Neuronal stem cell (in vitro differentiated cells): ENCODE measurements around the gene RAD23B.

Experiments
- DNase-seq: peaks from one replicate; pipeline ENCODE4 v3.0.0-alpha.2; 2013; ENCODE audit warnings: low spot score
- H2AFZ ChIP-seq: one replicate; pipeline ENCODE4 v1.6.1; 2013; ENCODE audit warnings: mild to moderate bottlenecking, low read length, inconsistent platforms
- H2AK5ac ChIP-seq: 2 replicates; pipeline ENCODE4 v1.6.1; 2013; ENCODE audit warnings: low read depth, mild to moderate bottlenecking, inconsistent platforms, low read length, moderate library complexity, mixed read lengths
- H2BK120ac ChIP-seq: 2 replicates; pipeline ENCODE4 v1.6.1; 2013; ENCODE audit warnings: low read depth, mild to moderate bottlenecking, inconsistent platforms, low read length, moderate library complexity, mixed read lengths
- H2BK12ac ChIP-seq: one replicate; pipeline ENCODE4 v1.6.1; 2013; ENCODE audit warnings: low read length, inconsistent platforms
- H2BK15ac ChIP-seq: 2 replicates; pipeline ENCODE4 v1.6.1; 2013; ENCODE audit warnings: mild to moderate bottlenecking, low read length, inconsistent platforms, mixed read lengths
- H2BK5ac ChIP-seq: one replicate; pipeline ENCODE4 v1.6.1; 2013; ENCODE audit warnings: inconsistent platforms, mild to moderate bottlenecking, low read length, moderate library complexity
- H3K14ac ChIP-seq: one replicate; pipeline ENCODE4 v1.6.1; 2013; ENCODE audit warnings: low read length, inconsistent platforms
- H3K18ac ChIP-seq: 2 replicates; pipeline ENCODE4 v1.6.1; 2013; ENCODE audit warnings: low read length, inconsistent platforms
- H3K23ac ChIP-seq: 2 replicates; pipeline ENCODE4 v1.6.1; 2013; ENCODE audit warnings: low read depth, mild to moderate bottlenecking, mixed read lengths, low read length, inconsistent platforms; ENCODE audit not compliant: poor library complexity
- H3K27ac ChIP-seq: replicated peaks from 3 replicates; pipeline ENCODE4 v1.5.1; 2013; ENCODE audit warnings: low read length, inconsistent platforms
- H3K27me3 ChIP-seq, 3 experiments: 2 replicates each; pipeline ENCODE4 v1.6.1; 2013; ENCODE audit warnings: low read length in 3 of 3, mild to moderate bottlenecking in 2 of 3, inconsistent platforms in 1 of 3, low read depth in 1 of 3, mixed read lengths in 1 of 3, moderate library complexity in 1 of 3; ENCODE audit not compliant: control insufficient read depth in 3 of 3, insufficient read depth in 3 of 3
- H3K36me3 ChIP-seq, 2 donors: replicated peaks in 1 of 2; 2 replicates each; pipeline ENCODE4 v1.6.1; 2013; ENCODE audit warnings: low read length in 2 of 2; ENCODE audit not compliant: control insufficient read depth in 2 of 2, insufficient read depth in 2 of 2
- H3K4ac ChIP-seq: 2 replicates; pipeline ENCODE4 v1.6.1; 2013; ENCODE audit warnings: inconsistent platforms, mild to moderate bottlenecking, low read length, moderate library complexity
- H3K4me1 ChIP-seq, 2 donors: 1 replicate in 1 of 2; 2 replicates in 1 of 2; pipeline ENCODE4 v1.6.1; 2013; ENCODE audit warnings: low read length in 2 of 2, low read depth in 1 of 2; ENCODE audit not compliant: control insufficient read depth in 2 of 2, insufficient read depth in 1 of 2
- H3K4me2 ChIP-seq: one replicate; pipeline ENCODE4 v1.6.1; 2013; ENCODE audit warnings: mild to moderate bottlenecking, low read length, inconsistent platforms; ENCODE audit not compliant: insufficient read depth, poor library complexity, severe bottlenecking
- H3K4me3 ChIP-seq, 2 donors: 2 replicates each; pipeline ENCODE4 v1.5.1; 2013; ENCODE audit warnings: low read length in 2 of 2, mild to moderate bottlenecking in 2 of 2, inconsistent platforms in 1 of 2, moderate library complexity in 1 of 2
- H3K79me1 ChIP-seq: one replicate; pipeline ENCODE4 v1.6.1; 2013; ENCODE audit warnings: low read depth, mild to moderate bottlenecking, inconsistent platforms, low read length, moderate library complexity
- H3K9ac ChIP-seq: one replicate; pipeline ENCODE4 v1.6.1; 2013; ENCODE audit warnings: mild to moderate bottlenecking, low read depth, low read length, inconsistent platforms; ENCODE audit not compliant: poor library complexity
- H3K9me3 ChIP-seq, 2 donors: replicated peaks in 1 of 2; 2 replicates each; pipeline versions ENCODE3 to v1.6.1; 2013; ENCODE audit warnings: low read length in 2 of 2, mild to moderate bottlenecking in 2 of 2, inconsistent platforms in 1 of 2, low read depth in 1 of 2, mixed read lengths in 1 of 2, moderate library complexity in 1 of 2; ENCODE audit not compliant: control insufficient read depth in 2 of 2, insufficient read depth in 1 of 2
- H4K8ac ChIP-seq: one replicate; pipeline ENCODE4 v1.6.1; 2013; ENCODE audit warnings: low read depth, mild to moderate bottlenecking, inconsistent platforms, low read length, moderate library complexity
- H4K91ac ChIP-seq: one replicate; pipeline ENCODE4 v1.6.1; 2013; ENCODE audit warnings: low read length, low read depth, mild to moderate bottlenecking, inconsistent platforms; ENCODE audit not compliant: poor library complexity
- WGBS, 2 donors: extraction: QIAGEN DNeasy Blood & Tissue Kit; methylation state at CpG; one replicate each; pipeline ENCODE4 v1.1.7; 2013; ENCODE audit warnings: missing lambda C conversion rate in 2 of 2, mixed read lengths in 1 of 2; ENCODE audit not compliant: insufficient read length in 2 of 2, insufficient replicate concordance in 1 of 2; ENCODE audit errors: extremely low coverage in 2 of 2; 5-methylcytosine and 5-hydroxymethylcytosine counted together

The RAD23B gene

GRCh38 chr9:107285286-107285685 lies 2.2 kb downstream of the RAD23B start:
- Histone ChIP-seq H3K4me1 (peaks cover 6 to 12% of the 10 kb centered on the region in 2 donors), H3K36me3 (peaks cover 0 to 4% of the 10 kb centered on the region in 2 donors), H2AK5ac (no peak overlapping the region), H4K8ac (no peak overlapping the region), H3K18ac (no peak overlapping the region), H3K9me3 (no peaks in the 10 kb centered on the region), H3K4me3 (peak overlapping the region in 1 of 2 donors; percentile 97), H2AFZ (no peak overlapping the region), H3K27me3 (no peaks in the 10 kb centered on the region), H4K91ac (no peak overlapping the region), H2BK5ac (no peak overlapping the region), H3K27ac (no peak overlapping the region), H2BK15ac (no peak overlapping the region), H3K4me2 (no peak overlapping the region), H3K14ac (no peak overlapping the region), H3K23ac (no peak overlapping the region), H2BK120ac (no peak overlapping the region), H3K79me1 (no peaks in the 10 kb centered on the region), H3K4ac (no peak overlapping the region), H3K9ac (no peak overlapping the region), H2BK12ac (no peak overlapping the region)
- no CpG with 5 or more reads among the region's 6 CpGs for WGBS, 2 donors
- DNase-seq = no peak

GRCh38 chr9:107286057-107286456 lies 3.0 kb downstream of the RAD23B start:
- H4K91ac ChIP-seq = no peak overlapping the region
- no peaks in the 10 kb centered on the region for H3K9me3 ChIP-seq
- H3K36me3 ChIP-seq = peaks cover 0 to 8% of the 10 kb centered on the region in 2 donors
- DNase-seq = no peak
- no peak overlapping the region for H3K9ac ChIP-seq
- no peak overlapping the region for H3K27ac ChIP-seq
- WGBS, 2 donors = no CpG with 5 or more reads among the region's 2 CpGs
- no peak overlapping the region for H3K4me2 ChIP-seq
- peak overlapping the region in 1 of 2 donors; percentile 16 for H3K4me3 ChIP-seq
- H2BK5ac ChIP-seq = no peak overlapping the region
- no peak overlapping the region for H2BK12ac ChIP-seq
- no peak overlapping the region for H2AFZ ChIP-seq
- H2BK15ac ChIP-seq = no peak overlapping the region
- H4K8ac ChIP-seq = no peak overlapping the region
- H3K23ac ChIP-seq = no peak overlapping the region
- H3K4me1 ChIP-seq = peaks cover 6 to 12% of the 10 kb centered on the region in 2 donors
- no peak overlapping the region for H3K18ac ChIP-seq
- no peak overlapping the region for H3K14ac ChIP-seq
- H3K79me1 ChIP-seq = no peaks in the 10 kb centered on the region
- no peak overlapping the region for H2AK5ac ChIP-seq
- no peaks in the 10 kb centered on the region for H3K27me3 ChIP-seq
- H2BK120ac ChIP-seq = no peak overlapping the region
- H3K4ac ChIP-seq = no peak overlapping the region

DNA sequence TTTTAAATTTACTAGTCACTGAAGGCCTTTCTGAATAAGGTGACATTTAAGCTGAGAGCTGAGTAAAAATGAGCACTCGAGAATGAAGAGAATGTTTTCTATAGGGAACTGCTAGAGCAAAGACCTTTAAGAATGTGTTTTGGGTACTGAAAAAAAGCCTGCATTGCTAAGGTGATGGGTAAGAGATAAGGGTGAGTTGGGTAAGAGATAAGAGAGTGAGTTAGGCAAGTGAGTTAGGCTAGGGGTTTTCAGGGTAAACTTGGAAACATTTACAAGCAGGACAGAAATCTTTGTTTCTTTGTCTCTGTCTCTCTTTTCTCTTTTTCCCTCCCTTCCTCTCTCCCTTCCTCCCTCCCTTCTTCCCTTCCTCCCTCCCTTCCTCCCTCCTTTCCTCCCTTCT lies 5.6 kb downstream of the RAD23B start:
- Histone ChIP-seq H2AFZ (no peak overlapping the region), H3K14ac (no peak overlapping the region), H2AK5ac (no peak overlapping the region), H3K18ac (no peak overlapping the region), H3K9me3 (peaks cover 0 to 6% of the 10 kb centered on the region in 2 donors), H3K4me1 (peaks cover 4 to 9% of the 10 kb centered on the region in 2 donors), H3K9ac (no peak overlapping the region), H2BK15ac (no peak overlapping the region), H3K36me3 (peaks cover 0 to 28% of the 10 kb centered on the region in 2 donors), H2BK5ac (no peak overlapping the region), H2BK12ac (no peak overlapping the region), H3K4ac (no peak overlapping the region), H2BK120ac (no peak overlapping the region), H3K23ac (no peak overlapping the region), H3K4me2 (no peak overlapping the region), H3K27me3 (no peaks in the 10 kb centered on the region), H3K27ac (no peak overlapping the region), H3K4me3 (no peak overlapping the region), H3K79me1 (no peaks in the 10 kb centered on the region), H4K91ac (no peak overlapping the region), H4K8ac (no peak overlapping the region)
- no peak for DNase-seq
- no CpG with 5 or more reads among the region's 1 CpG for WGBS, 2 donors

- Histone ChIP-seq H4K8ac (no peak overlapping the region), H3K4me1 (peaks cover 4 to 6% of the 10 kb centered on the region in 2 donors), H3K4me3 (no peak overlapping the region), H3K9ac (no peak overlapping the region), H3K27ac (no peak overlapping the region), H2AK5ac (no peak overlapping the region), H3K27me3 (no peaks in the 10 kb centered on the region), H2BK15ac (no peak overlapping the region), H2AFZ (no peak overlapping the region), H3K18ac (no peak overlapping the region), H4K91ac (no peak overlapping the region), H3K23ac (no peak overlapping the region), H2BK5ac (no peak overlapping the region), H3K4ac (no peak overlapping the region), H3K4me2 (no peak overlapping the region), H3K36me3 (peaks cover 0 to 34% of the 10 kb centered on the region in 2 donors), H2BK12ac (no peak overlapping the region), H3K14ac (no peak overlapping the region), H3K9me3 (peaks cover 0 to 11% of the 10 kb centered on the region in 2 donors), H2BK120ac (no peak overlapping the region), H3K79me1 (no peaks in the 10 kb centered on the region)
- DNase-seq = no peak
- no CpG with 5 or more reads among the region's 7 CpGs for WGBS, 2 donors
Observed at GRCh38 chr9:107290619-107291018, 7.5 kb downstream of the RAD23B start.
